HG03575 (cell line): Measurements from ENCODE around the gene PTPRF.
"Not testable (repeated sequence)": the region's sequence is repeated elsewhere in the genome, so short reads cannot be mapped to it uniquely, and the experiment has no call there.

Source experiments
- ATAC-seq: cut with Tn5 transposase; IDR thresholded peaks from one replicate; pipeline ENCODE4 v1.9.1; 2021; ENCODE audit not compliant: unreplicated experiment, insufficient number of reproducible peaks, low FRiP score; ENCODE audit errors: extremely low read depth

Gene PTPRF

DNA sequence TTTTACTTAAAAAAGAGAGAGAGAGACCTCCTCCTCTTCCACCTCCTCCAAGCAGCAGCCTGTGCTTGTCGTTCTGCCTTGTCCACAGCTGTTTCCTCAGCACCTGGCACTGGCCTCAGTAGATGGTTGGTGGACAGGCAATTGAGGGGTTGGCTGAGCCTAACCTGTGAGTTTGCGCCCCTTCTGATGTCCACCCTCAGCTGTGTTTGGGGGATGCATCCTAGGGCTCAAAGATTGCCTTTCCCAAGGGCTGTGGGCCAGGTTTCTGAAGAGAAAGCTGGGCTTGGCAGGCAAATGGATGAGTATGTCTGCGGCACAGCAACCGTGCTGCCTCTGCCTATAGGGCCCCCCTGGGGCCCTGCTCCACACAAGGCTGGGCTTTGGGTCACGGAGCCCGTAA, 84.2 kb downstream of the PTPRF start:
- ATAC-seq, result no peak

DNA sequence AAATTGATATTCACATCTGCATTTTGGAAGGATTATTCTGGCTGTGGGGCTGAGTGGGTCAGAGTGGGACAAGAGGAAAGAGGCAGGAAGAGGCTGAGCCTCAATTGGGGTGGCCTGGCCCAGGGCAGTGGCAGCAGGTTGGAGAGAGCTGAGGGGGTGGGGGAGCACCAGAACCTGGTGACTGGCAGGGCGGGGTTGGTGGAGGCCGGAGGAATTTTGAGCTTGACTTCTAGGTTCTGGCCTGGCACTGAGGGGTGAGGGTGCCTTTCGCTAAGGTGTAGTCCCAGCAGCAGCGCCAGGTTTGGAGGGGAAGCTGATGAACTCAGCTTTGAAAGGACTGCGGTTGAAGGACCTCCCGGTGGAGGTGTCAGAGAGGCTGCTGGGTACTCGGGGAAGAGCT, 85.7 kb downstream of the PTPRF start:
- ATAC-seq, result no peak

DNA sequence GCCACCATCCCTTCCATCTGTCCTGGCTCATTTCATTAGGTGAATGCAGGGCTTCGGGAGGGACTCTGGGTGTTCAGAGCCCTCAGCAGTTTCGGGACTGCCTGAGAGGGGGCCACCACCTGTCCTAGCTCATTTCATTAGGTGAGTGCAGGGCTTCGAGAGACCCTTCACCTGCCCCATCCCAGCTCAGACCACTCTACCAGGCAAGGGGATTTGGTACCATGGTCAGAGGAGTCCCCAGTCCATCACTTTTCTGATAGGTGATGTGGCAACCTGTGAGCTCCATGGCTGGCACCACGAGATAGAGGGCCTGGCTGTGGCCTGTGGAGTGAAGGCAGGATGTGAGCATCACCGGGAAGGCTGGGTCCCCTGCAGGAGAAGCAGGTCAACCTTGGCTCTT, 86.3 kb downstream of the PTPRF start:
- no peak for ATAC-seq

DNA sequence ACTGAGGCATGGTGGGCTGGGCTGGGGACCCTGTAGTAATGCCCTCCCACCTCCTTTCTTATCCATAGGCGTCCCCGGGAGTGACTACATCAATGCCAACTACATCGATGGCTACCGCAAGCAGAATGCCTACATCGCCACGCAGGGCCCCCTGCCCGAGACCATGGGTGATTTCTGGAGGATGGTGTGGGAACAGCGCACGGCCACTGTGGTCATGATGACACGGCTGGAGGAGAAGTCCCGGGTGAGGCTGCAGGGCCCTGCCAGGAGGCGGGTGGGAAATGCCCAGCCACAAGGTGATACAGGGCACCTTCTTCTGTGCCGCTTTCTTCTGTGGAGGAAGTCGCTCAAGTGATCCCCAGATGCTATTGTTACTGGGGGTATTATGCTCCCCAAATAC, 87.0 kb downstream of the PTPRF start:
- no peak for ATAC-seq

DNA sequence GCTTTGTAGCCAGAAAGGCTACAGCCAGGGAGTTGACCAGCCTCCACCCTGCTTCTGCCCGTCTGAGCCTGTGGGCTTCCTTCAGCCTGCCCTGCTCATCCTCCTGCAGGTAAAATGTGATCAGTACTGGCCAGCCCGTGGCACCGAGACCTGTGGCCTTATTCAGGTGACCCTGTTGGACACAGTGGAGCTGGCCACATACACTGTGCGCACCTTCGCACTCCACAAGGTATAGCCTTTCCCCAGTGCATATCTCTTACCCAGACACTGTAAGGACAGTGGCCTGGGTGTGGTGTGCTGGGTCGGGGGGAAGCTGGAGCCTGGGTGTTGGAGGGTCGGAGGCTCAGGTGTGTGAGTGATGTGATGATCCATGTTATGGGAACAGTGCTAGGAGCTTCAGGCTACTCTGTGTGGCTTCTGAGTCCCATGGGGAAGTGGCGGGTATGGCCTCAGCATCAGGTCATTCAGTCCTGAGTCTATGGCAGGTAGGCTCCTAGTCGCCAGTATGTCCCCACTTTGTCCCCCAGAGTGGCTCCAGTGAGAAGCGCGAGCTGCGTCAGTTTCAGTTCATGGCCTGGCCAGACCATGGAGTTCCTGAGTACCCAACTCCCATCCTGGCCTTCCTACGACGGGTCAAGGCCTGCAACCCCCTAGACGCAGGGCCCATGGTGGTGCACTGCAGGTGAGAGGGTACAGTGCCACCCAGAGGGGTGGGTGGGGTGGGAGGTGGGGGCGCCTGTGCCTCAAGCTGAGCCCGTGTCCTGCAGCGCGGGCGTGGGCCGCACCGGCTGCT, 88.0 kb downstream of the PTPRF start:
- ATAC-seq, result no peak

DNA sequence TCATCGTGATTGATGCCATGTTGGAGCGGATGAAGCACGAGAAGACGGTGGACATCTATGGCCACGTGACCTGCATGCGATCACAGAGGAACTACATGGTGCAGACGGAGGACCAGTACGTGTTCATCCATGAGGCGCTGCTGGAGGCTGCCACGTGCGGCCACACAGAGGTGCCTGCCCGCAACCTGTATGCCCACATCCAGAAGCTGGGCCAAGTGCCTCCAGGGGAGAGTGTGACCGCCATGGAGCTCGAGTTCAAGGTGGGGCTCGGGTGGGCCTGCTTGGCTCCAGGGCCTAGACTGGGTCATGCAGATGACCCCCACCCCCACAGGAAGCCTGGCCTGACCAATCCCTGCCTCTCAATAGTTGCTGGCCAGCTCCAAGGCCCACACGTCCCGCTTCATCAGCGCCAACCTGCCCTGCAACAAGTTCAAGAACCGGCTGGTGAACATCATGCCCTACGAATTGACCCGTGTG, 88.7 kb downstream of the PTPRF start:
- no peak for ATAC-seq

DNA sequence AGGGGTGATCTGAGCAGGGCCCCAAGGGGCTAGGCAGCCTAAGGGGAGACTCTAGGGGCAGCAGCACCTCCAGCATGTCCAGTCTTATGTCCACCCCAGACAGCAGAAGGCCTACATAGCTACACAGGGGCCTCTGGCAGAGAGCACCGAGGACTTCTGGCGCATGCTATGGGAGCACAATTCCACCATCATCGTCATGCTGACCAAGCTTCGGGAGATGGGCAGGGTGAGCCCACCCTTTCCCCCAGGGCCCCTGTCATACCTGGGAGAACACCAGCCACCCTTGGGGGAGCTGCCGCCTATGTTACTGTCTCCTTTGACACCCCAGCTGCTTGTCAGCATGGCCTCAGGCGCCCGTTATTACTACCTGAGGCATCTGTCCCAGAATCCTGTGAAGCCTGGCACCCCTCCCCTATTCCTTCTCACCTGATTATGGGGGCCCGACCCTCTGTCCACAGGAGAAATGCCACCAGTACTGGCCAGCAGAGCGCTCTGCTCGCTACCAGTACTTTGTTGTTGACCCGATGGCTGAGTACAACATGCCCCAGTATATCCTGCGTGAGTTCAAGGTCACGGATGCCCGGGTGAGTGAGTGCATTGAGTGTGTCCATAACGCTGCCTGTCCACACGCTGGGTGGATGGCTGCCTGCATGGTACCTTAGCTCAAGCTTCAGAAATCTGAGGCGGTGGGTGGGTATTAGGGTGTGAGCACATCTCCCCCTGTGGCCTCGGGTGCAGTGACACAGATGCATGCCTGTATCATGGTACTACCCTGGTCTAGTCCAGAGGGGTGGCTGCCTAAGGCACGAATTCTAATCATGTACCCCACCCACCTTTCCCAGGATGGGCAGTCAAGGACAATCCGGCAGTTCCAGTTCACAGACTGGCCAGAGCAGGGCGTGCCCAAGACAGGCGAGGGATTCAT, 89.6 kb downstream of the PTPRF start:
- ATAC-seq, result no peak

DNA sequence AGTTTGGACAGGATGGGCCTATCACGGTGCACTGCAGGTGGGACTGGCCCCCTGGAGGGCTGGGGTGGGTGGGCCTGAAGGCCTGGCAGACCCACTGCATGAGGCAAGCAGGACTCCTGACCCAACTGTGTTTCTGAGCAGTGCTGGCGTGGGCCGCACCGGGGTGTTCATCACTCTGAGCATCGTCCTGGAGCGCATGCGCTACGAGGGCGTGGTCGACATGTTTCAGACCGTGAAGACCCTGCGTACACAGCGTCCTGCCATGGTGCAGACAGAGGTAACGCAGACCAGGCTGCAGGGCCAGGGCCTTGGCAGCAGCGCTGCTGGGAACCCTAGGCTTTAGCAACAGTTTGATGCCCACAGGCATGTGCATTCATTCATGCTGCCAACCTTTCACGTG, 90.3 kb downstream of the PTPRF start:
- no peak for ATAC-seq

DNA sequence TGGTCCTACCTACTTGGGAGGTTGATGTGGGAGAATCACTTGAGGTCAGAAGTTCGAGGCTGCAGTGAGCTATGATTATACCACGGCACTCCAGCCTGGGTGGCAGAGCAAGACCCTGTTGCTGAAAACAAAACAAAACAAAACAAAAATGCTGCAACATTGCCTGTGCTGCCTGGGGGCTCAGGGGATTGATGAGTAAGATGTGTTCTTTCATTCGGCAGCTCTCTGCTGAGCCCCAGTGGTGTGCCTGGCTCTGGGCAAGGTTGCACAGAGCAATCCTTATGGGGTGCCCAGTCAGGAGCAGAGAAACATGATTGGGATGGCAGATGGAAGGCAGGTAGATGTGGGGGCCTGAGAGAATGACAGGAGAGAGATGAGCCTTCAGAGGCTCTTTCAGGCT, 90.7 kb downstream of the PTPRF start:
- ATAC-seq, result no peak

DNA sequence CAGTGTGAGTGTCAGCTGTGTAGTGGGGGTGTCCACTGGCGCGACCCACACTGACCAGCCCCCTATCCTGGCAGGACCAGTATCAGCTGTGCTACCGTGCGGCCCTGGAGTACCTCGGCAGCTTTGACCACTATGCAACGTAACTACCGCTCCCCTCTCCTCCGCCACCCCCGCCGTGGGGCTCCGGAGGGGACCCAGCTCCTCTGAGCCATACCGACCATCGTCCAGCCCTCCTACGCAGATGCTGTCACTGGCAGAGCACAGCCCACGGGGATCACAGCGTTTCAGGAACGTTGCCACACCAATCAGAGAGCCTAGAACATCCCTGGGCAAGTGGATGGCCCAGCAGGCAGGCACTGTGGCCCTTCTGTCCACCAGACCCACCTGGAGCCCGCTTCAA, 91.2 kb downstream of the PTPRF start:
- ATAC-seq, result no peak

DNA sequence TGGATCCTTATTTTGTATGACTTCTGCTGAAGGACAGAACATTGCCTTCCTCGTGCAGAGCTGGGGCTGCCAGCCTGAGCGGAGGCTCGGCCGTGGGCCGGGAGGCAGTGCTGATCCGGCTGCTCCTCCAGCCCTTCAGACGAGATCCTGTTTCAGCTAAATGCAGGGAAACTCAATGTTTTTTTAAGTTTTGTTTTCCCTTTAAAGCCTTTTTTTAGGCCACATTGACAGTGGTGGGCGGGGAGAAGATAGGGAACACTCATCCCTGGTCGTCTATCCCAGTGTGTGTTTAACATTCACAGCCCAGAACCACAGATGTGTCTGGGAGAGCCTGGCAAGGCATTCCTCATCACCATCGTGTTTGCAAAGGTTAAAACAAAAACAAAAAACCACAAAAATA, 91.8 kb downstream of the PTPRF start:
- no peak for ATAC-seq

DNA sequence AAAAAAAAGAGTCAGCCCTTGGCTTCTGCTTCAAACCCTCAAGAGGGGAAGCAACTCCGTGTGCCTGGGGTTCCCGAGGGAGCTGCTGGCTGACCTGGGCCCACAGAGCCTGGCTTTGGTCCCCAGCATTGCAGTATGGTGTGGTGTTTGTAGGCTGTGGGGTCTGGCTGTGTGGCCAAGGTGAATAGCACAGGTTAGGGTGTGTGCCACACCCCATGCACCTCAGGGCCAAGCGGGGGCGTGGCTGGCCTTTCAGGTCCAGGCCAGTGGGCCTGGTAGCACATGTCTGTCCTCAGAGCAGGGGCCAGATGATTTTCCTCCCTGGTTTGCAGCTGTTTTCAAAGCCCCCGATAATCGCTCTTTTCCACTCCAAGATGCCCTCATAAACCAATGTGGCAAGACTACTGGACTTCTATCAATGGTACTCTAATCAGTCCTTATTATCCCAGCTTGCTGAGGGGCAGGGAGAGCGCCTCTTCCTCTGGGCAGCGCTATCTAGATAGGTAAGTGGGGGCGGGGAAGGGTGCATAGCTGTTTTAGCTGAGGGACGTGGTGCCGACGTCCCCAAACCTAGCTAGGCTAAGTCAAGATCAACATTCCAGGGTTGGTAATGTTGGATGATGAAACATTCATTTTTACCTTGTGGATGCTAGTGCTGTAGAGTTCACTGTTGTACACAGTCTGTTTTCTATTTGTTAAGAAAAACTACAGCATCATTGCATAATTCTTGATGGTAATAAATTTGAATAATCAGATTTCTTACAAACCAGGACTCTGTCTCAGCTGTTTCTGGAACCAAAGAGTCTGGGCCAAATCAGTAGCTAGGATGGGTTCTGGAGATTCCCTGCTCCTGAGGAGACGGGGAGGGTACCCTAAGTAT, 92.5 kb downstream of the PTPRF start:
- ATAC-seq, result no peak

DNA sequence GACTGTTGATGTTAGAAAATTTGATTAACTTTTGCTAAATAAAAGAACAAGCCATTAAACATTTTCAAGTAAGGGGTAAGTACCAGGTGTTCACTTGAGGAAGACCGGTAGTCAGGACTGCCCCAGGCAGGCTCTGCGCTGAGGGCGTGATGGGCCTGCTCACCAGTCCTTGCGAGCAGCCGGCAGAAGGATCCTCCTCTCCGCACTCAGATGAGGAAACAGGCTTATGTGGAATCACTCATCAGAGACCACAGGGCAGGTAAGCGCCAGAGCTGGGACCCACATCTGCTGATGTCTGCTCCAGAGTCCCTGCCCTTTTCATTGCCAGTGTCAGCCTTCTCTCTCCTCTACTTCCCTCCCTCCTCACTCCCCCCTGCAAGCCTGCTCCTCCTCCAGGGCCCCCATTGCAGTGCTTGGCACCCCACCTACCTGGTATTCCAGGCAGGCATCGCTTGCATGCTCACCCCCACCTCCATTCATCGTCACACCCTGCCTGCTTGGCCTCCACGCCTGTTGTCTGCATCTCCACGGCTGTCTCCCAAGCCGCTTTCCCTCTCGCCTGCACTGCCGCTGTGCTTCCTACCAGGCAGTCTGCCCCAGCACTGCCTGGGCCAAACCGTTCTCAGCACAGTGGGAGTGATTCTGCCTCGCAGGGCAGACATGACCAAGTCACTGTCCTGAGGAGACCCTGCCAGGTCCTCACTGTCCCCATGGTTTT, 94.5 kb downstream of the PTPRF start:
- ATAC-seq, result no peak

DNA sequence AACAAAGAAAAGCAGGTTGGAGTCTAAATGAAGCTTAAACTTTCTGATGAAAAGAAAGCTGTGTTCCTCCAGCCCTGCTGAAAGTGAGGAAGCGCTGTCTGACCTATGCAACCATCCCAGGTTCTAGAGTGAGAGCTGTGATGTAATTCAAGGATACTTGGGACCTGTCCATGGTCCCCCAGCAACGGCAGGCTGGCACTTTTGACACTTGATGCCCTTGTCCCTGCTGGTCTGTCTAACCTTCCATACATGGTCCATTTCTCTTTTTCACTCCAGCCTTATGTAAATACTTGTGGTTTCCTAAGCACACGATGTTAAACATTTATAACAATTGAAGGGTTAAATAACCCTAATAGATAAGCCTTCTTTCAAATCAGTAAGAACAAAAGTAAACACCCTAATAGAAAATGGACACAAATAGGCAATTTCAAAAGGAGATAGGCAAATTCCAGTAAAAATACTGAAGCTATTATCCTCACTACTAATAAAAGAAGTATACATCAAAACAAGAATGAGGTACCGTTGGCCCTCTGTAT, 101.5 kb downstream of the PTPRF start:
- ATAC-seq, result no peak

DNA sequence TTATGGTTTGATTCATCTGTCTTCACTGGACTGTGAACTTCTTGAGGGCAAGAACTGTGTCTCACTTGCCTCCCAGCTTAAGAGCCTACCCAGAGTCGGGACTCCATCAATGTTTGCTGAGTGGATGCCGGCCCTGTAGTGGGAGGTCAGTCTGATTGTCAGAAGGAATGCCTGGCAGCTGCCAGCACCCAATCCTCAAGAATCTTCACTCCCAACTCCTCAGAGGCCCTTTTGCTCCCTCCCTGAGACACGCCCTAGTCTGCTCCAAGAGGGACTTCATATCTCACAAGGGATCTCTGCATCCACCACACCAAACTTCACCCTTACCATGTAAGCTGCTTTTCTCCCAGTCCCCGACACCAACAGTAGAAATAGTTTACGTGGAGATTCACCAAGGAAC, 104.0 kb downstream of the PTPRF start:
- no peak for ATAC-seq

DNA sequence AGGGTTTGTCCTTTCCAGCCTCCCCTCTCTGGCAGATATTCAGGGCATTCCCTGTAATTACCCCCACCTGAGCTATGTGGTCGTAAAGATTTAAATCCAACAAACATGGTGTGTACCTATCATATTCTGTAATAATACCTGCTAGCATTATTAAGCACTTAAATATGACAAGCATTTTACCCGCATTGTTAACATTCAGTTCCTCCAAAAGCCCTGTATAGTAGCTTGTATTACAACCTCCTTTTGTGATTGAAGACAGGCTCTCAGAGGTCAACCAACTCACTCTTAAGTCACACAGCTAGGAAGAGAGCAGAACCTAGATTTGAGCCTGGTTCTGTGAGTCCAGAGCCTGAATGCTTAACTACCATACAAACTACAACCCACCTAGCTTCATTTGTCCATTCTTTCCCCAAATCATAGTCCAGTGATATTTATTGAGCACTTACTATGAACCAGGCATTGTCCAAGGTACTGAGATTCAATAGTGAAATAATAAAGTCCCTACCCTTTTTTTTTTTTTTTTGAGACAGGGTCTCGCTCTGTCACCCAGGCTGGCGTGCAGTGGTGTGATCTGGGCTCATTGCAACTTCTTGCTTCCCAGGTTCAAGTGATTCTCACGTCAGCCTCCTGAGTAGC, 105.4 kb downstream of the PTPRF start:
- ATAC-seq, result no peak

DNA sequence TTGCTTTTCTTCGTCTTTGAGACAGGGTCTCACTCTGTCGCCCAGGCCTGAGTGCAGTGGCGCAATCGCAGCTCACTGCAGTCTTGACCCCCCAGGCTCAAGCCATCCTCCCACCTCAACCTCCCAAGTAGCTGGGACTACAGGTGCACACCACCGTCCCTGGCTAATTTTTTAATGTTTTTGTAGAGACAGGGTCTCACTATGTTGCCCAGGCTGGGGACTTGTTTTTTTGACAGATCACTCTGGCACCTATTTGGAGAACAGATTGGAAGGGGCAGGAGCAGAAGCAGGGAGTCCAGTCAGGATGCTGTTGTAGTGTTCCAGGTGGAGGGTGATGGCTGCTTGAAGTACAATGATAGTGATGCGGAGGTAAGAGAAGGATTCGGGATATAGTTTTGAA, 106.6 kb downstream of the PTPRF start:
- no peak for ATAC-seq

DNA sequence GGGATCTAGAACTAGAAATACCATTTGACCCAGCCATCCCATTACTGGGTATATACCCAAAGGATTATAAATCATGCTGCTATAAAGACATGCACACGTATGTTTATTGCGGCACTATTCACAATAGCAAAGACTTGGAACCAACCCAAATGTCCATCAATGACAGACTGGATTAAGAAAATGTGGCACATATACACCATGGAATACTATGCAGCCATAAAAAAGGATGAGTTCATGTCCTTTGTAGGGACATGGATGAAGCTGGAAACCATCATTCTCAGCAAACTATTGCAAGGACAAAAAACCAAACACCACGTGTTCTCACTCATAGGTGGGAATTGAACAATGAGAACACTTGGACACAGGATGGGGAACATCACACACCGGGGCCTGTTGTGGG, 107.7 kb downstream of the PTPRF start:
- ATAC-seq, result not testable (repeated sequence)
